Heart left ventricle (tissue), 16 donors: ENCODE data around the gene TMEM250. TPM values are rescaled to one million over a fixed set of nuclear protein-coding genes. Genes with fewer than 3 reads are reported as not detected.

Experiments
- ATAC-seq, 4 donors: fragments of 200-7000 bp; cut with Tn5 transposase; one replicate each; pipeline ENCODE4 v1.9.1; 2020 to 2022; ENCODE audit warnings: moderate library complexity in 4 of 4, mild to moderate bottlenecking in 3 of 4, moderate number of reproducible peaks in 1 of 4
- DNase-seq, 5 donors: peaks; one replicate each; pipeline ENCODE4 v3.0.0-alpha.2; 2020
- H3K27ac ChIP-seq, 12 donors: fragments of 200-600 bp; sonication (generic) in 4 of 12; one replicate each; pipeline versions ENCODE4 v1.5.0 to v1.8.0; 2016 to 2022; ENCODE audit warnings: mild to moderate bottlenecking in 2 of 12
- H3K27me3 ChIP-seq, 9 donors: fragments of 200-600 bp; sonication (generic) in 2 of 9; one replicate each; pipeline versions ENCODE4 v1.5.1 to v1.8.0; 2016 to 2022; ENCODE audit warnings: mild to moderate bottlenecking in 3 of 9
- H3K36me3 ChIP-seq, 9 donors: fragments of 200-600 bp; sonication (generic) in 2 of 9; one replicate each; pipeline versions ENCODE4 v1.5.0 to v1.8.0; 2018 to 2022; ENCODE audit warnings: mild to moderate bottlenecking in 2 of 9
- H3K4me1 ChIP-seq, 12 donors: fragments of 200-600 bp; sonication (generic) in 4 of 12; one replicate each; pipeline versions ENCODE4 v1.5.0 to v1.8.0; 2016 to 2022; ENCODE audit warnings: mild to moderate bottlenecking in 3 of 12
- H3K4me3 ChIP-seq, 12 donors: fragments of 200-600 bp; sonication (generic) in 4 of 12; one replicate each; pipeline versions ENCODE4 v1.5.0 to v1.8.0; 2017 to 2022; ENCODE audit warnings: mild to moderate bottlenecking in 9 of 12, moderate library complexity in 4 of 12
- H3K9me3 ChIP-seq, 12 donors: fragments of 200-600 bp; sonication (generic) in 4 of 12; one replicate each; pipeline versions ENCODE4 v1.5.0 to v1.8.0; 2016 to 2022; ENCODE audit warnings: mild to moderate bottlenecking in 1 of 12
- CTCF ChIP-seq, 12 donors: fragments of 200-600 bp; sonication (generic) in 4 of 12; IDR thresholded peaks; one replicate each; pipeline versions ENCODE4 v1.5.0 to v1.8.0; 2018 to 2022; ENCODE audit warnings: antibody characterized with exemption in 12 of 12, mild to moderate bottlenecking in 5 of 12
- POLR2A ChIP-seq, 2 donors: fragments of 450-650 bp; IDR thresholded peaks; one replicate each; pipeline ENCODE4 v1.6.1; 2017; ENCODE audit warnings: antibody characterized with exemption in 2 of 2, mild to moderate bottlenecking in 2 of 2, moderate library complexity in 2 of 2
- WGBS, 4 donors: extraction: QIAGEN DNeasy Blood & Tissue Kit in 2 of 4; methylation state at CpG; one replicate each; pipeline versions ENCODE4 v1.1.5 to v1.1.7; 2013 to 2018; 5-methylcytosine and 5-hydroxymethylcytosine counted together
- intact Hi-C, 10 donors: fragments of 100-400 bp; cut with DNase I; formaldehyde crosslinking; loops; one replicate each; pipeline versions ENCODE4 v1.11.1 to v1.14.2; 2022
- polyA plus RNA-seq, 2 donors: library from polyadenylated mRNA; stranded (reverse); fragments of 200-250 nt; gene quantifications; one replicate each; pipeline ENCODE4 v1.2.3, GENCODE V29; 2013
- total RNA-seq, 9 donors: library from RNA; depleted of rRNA in 2 of 9; stranded (reverse); fragments of >200 nt in 2 of 9; fragmentation: NEBNext Ultra II Directional in 3 of 9; extraction: Animal tissue kit (Norgen Biotek cat#: 25700) in 3 of 9; gene quantifications; one replicate each; pipeline versions ENCODE4 v1.1.0 to v1.2.4, GENCODE V29; 2016 to 2023
- donor health status: ischemic (EF 13 %, LVEDD 7.1; RV severe dilation, severe dysfunction).
- donor health status: healthy with polysubstance abuse.
- donor health status: DM: no; HTN: yes; CAD: no.
- donor health status: DM: no; HTN: no; CAD: no.
- donor health status: ischemic (EF 25% LVEDD 6.9; RV normal size, moderate dysfunction).
- donor health status: ischemic (EF 25% LVEDD 5.7; RV mildly dilated, moderate dysfunction).
- donor health status: healthy.
- donor health status: DM: yes; HTN: yes; CAD: no.
- donor health status: ischemic (EF 35%, LVEDD 5.7; RV mildly dilated, moderate dysfunction).
- donor health status: nonischemic (EF 11% LVEDD 7.7; RV severe dilation, severe dysfunction).
- donor health status: DM: yes; HTN: yes; CAD: no.
- donor health status: PGD.
- donor health status: ischemic (EF 29% LVEDD 5.4; RV normal size, mild dysfunction).
- donor health status: nonischemic (EF 23%, LVEDD 6.1; RV moderate dilation, normal function).

TMEM250 gene
- total and polyA plus RNA-seq, 11 donors = 11.6 to 37.0 (median 19.9) TPM

DNA sequence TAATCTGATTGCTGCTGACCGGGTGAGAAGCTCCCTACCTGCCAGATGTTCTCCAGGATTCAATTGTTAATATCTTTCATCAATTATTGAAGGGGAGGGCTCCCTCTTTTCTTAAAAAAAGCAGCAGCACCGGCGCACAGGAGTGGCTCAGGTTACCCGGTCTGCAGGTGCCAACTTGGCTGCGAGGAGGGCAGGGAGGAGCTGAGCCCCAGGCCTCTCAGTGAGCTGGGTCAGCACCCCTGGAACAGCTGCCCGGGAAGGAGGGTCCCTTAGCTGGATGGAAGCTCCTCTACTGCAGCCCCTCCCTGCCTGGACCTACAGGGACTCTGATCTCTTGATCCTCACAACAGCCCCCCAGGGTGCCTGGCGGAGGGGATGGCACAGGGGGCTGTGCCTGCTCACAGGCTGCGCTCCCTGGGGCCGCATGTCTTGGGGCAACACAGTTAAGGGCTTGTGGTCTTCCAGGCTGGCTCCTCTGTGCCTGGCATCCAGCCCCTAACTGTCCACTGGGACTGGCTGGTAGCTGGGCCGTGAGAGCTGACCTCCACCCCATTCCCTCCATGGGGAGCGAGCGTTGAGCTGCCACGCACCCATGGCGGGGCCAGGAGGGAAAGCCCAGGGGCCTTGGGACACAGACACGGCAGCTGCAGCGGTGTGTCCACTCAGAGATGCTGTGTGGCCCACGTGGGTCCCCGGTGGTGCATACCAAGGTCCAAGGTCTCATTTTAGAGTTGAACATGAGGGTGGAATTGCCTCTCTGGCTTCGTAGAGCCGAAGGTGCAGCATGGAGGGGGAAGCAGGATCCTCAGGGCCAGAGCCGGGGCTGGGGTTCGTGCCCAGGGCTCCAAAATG is 28.6 kb upstream of the TMEM250 start:
- intact Hi-C loops = loop anchor here in 4 of 10 donors (5.0 to 10.0 kb wide), 2 partner anchors 135 to 138 kb away; no protein-coding TSS in a partner anchor
- no peaks in the 10 kb centered on the region for H3K4me1 ChIP-seq
- peak in 2 of 5 donors; percentile 10 to 13 for DNase-seq

GRCh38 chr9:136146126-136147037 is 27.7 kb upstream of the TMEM250 start:
- WGBS, 4 donors = 68 to 77% (median 70%) methylated on average over 24 to 33 of the region's 33 CpGs
- ATAC-seq (no peak), DNase-seq (peak in 2 of 5 donors; percentile 8 to 51)
- intact Hi-C loops = loop anchor here in 4 of 10 donors (5.0 to 10.0 kb wide), 2 partner anchors 136 to 138 kb away; no protein-coding TSS in a partner anchor
- Histone ChIP-seq H3K4me1 (no peaks in the 10 kb centered on the region), H3K36me3 (no peaks in the 10 kb centered on the region), H3K27ac (no peak overlapping the region), H3K27me3 (peaks cover 0 to 60% (median 17%) of the 10 kb centered on the region in 9 donors), H3K4me3 (no peak overlapping the region), H3K9me3 (no peaks in the 10 kb centered on the region)
- TF ChIP-seq POLR2A (IDR thresholded peaks at IDR 0.05) (no peak), CTCF (IDR thresholded peaks at IDR 0.05) (no peak)

More for the DNA sequence above, 28.6 kb upstream of the TMEM250 start:
- TF ChIP-seq CTCF (IDR thresholded peaks at IDR 0.05) (no peak), POLR2A (IDR thresholded peaks at IDR 0.05) (no peak)
- H3K36me3 ChIP-seq = no peaks in the 10 kb centered on the region
- peaks cover 0 to 60% (median 17%) of the 10 kb centered on the region in 9 donors for H3K27me3 ChIP-seq
- H3K4me3 ChIP-seq = no peak overlapping the region
- ATAC-seq = no peak
- WGBS, 4 donors = 61 to 72% (median 66%) methylated on average over 17 to 22 of the region's 22 CpGs
- no peaks in the 10 kb centered on the region for H3K9me3 ChIP-seq
- H3K27ac ChIP-seq = no peak overlapping the region

- TF ChIP-seq POLR2A (IDR thresholded peaks at IDR 0.05) (no peak), CTCF (IDR thresholded peaks at IDR 0.05) (no peak)
- Histone ChIP-seq H3K27me3 (peaks cover 0 to 60% (median 17%) of the 10 kb centered on the region in 9 donors), H3K4me3 (no peak overlapping the region), H3K36me3 (no peaks in the 10 kb centered on the region), H3K9me3 (no peaks in the 10 kb centered on the region), H3K27ac (no peak overlapping the region), H3K4me1 (no peaks in the 10 kb centered on the region)
- DNase-seq = peak in 2 of 5 donors; percentile 4 to 58
- no peak for ATAC-seq
- intact Hi-C loops = loop anchor here in 4 of 10 donors (5.0 to 10.0 kb wide), 2 partner anchors 137 to 139 kb away; no protein-coding TSS in a partner anchor
- WGBS, 4 donors = 59 to 74% (median 68%) methylated on average over 3 to 5 of the region's 5 CpGs
Observed at GRCh38 chr9:136145580-136145979, 26.9 kb upstream of the TMEM250 start.
